Breast epithelium (tissue), 4 donors: Measurements from ENCODE around the gene IPO4. TPM values are rescaled to one million over a fixed set of nuclear protein-coding genes. Genes with fewer than 3 reads are reported as not detected.

Experiments
- DNase-seq, 2 donors: peaks; one replicate each; pipeline ENCODE4 v3.0.0-alpha.2; 2019; ENCODE audit warnings: low spot score in 2 of 2
- H3K27ac ChIP-seq, 2 donors: fragments of 200-600 bp; sonication (generic) in 1 of 2; one replicate each; pipeline ENCODE4 v1.5.1; 2016 to 2019; ENCODE audit warnings: mild to moderate bottlenecking in 1 of 2
- H3K27me3 ChIP-seq, 2 donors: fragments of 200-600 bp; sonication (generic) in 1 of 2; one replicate each; pipeline versions ENCODE4 v1.5.1 to v1.6.0; 2017 to 2019; ENCODE audit warnings: control low read depth in 1 of 2, mild to moderate bottlenecking in 1 of 2
- H3K36me3 ChIP-seq: fragments of 200-600 bp; one replicate; pipeline ENCODE4 v1.5.1; 2019
- H3K4me1 ChIP-seq, 2 donors: fragments of 200-600 bp; sonication (generic); one replicate each; pipeline ENCODE4 v1.5.1; 2016 to 2019; ENCODE audit warnings: control low read depth in 1 of 2
- H3K4me3 ChIP-seq, 3 donors: fragments of 200-600 bp; sonication (generic); 1 replicate in 2 of 3; 2 replicates in 1 of 3; pipeline ENCODE4 v1.5.1; 2016 to 2019; ENCODE audit warnings: mild to moderate bottlenecking in 3 of 3, moderate library complexity in 2 of 3
- H3K9me3 ChIP-seq, 2 donors: fragments of 200-600 bp; sonication (generic) in 1 of 2; one replicate each; pipeline ENCODE4 v1.5.1; 2016 to 2019; ENCODE audit warnings: control low read depth in 1 of 2
- POLR2A ChIP-seq: fragments of 450-650 bp; IDR thresholded peaks from one replicate; pipeline ENCODE4 v1.6.1; 2016; ENCODE audit warnings: antibody characterized with exemption, mild to moderate bottlenecking, moderate library complexity
- POLR2AphosphoS5 ChIP-seq, 3 donors: sonication (generic); formaldehyde crosslinking; IDR thresholded peaks; one replicate each; pipeline ENCODE4 v1.6.1; 2017; ENCODE audit warnings: antibody characterized with exemption in 3 of 3
- intact Hi-C: fragments of 100-400 bp; cut with DNase I; formaldehyde crosslinking; loops from one replicate; pipeline ENCODE4 v1.15.1; 2023; ENCODE audit warnings: low total_unique reads
- total RNA-seq, 3 donors: library from RNA; depleted of rRNA; stranded (reverse); fragments of >200 nt; gene quantifications; one replicate each; pipeline ENCODE4 v1.1.0, GENCODE V29; 2016
- TF ChIP-seq, protein P1 (sequence below), 3 donors: fragments of 450-650 bp; IDR thresholded peaks; one replicate each; pipeline ENCODE4 v1.5.1; 2016 to 2017; ENCODE audit warnings: antibody characterized with exemption in 3 of 3, mild to moderate bottlenecking in 3 of 3, moderate library complexity in 3 of 3

IPO4 gene, protein sequence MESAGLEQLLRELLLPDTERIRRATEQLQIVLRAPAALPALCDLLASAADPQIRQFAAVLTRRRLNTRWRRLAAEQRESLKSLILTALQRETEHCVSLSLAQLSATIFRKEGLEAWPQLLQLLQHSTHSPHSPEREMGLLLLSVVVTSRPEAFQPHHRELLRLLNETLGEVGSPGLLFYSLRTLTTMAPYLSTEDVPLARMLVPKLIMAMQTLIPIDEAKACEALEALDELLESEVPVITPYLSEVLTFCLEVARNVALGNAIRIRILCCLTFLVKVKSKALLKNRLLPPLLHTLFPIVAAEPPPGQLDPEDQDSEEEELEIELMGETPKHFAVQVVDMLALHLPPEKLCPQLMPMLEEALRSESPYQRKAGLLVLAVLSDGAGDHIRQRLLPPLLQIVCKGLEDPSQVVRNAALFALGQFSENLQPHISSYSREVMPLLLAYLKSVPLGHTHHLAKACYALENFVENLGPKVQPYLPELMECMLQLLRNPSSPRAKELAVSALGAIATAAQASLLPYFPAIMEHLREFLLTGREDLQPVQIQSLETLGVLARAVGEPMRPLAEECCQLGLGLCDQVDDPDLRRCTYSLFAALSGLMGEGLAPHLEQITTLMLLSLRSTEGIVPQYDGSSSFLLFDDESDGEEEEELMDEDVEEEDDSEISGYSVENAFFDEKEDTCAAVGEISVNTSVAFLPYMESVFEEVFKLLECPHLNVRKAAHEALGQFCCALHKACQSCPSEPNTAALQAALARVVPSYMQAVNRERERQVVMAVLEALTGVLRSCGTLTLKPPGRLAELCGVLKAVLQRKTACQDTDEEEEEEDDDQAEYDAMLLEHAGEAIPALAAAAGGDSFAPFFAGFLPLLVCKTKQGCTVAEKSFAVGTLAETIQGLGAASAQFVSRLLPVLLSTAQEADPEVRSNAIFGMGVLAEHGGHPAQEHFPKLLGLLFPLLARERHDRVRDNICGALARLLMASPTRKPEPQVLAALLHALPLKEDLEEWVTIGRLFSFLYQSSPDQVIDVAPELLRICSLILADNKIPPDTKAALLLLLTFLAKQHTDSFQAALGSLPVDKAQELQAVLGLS
- 10 to 100 TPM; 17.0 to 41.6 (median 21.7) TPM for total RNA-seq

GRCh38 chr14:24188251-24189058, at the start of gene IPO4:
TSS of gene IPO4 (minus strand) at chr14:24188816. CDS start at chr14:24188787, 29 bp downstream.
- H3K27ac ChIP-seq, result peak within 1 kb of the TSS; percentile 63 to 80
- intact Hi-C loops, result no loop called here
- no peaks in the 10 kb centered on the region for H3K27me3 ChIP-seq
- TF ChIP-seq POLR2A (no peak), POLR2AphosphoS5 (IDR thresholded peaks at IDR 0.05) (peak; percentile 74 to 85 (median 80))
- TF ChIP-seq, protein P1, sequence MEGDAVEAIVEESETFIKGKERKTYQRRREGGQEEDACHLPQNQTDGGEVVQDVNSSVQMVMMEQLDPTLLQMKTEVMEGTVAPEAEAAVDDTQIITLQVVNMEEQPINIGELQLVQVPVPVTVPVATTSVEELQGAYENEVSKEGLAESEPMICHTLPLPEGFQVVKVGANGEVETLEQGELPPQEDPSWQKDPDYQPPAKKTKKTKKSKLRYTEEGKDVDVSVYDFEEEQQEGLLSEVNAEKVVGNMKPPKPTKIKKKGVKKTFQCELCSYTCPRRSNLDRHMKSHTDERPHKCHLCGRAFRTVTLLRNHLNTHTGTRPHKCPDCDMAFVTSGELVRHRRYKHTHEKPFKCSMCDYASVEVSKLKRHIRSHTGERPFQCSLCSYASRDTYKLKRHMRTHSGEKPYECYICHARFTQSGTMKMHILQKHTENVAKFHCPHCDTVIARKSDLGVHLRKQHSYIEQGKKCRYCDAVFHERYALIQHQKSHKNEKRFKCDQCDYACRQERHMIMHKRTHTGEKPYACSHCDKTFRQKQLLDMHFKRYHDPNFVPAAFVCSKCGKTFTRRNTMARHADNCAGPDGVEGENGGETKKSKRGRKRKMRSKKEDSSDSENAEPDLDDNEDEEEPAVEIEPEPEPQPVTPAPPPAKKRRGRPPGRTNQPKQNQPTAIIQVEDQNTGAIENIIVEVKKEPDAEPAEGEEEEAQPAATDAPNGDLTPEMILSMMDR (IDR thresholded peaks at IDR 0.05), result no peak
- peaks cover 5% of the 10 kb centered on the region for H3K36me3 ChIP-seq
- no peaks in the 10 kb centered on the region for H3K9me3 ChIP-seq
- H3K4me1 ChIP-seq, result peaks cover 0 to 8% of the 10 kb centered on the region in 2 donors
- peak within 1 kb of the TSS; percentile 68 to 79 (median 76) for H3K4me3 ChIP-seq
- peak; percentile 95 to 97 for DNase-seq

GRCh38 chr14:24238123-24238522, 49.5 kb upstream of the IPO4 start:
- H3K27ac ChIP-seq, result peak overlapping the region in 1 of 2 donors; percentile 16
- no peaks in the 10 kb centered on the region for H3K36me3 ChIP-seq
- intact Hi-C loops, result no loop called here
- H3K9me3 ChIP-seq, result no peaks in the 10 kb centered on the region
- H3K4me3 ChIP-seq, result no peak overlapping the region
- TF ChIP-seq POLR2A (no peak), POLR2AphosphoS5 (IDR thresholded peaks at IDR 0.05) (no peak)
- TF ChIP-seq, protein P1 (IDR thresholded peaks at IDR 0.05), result no peak
- no peak for DNase-seq
- peaks cover 3 to 29% of the 10 kb centered on the region in 2 donors for H3K4me1 ChIP-seq
- H3K27me3 ChIP-seq, result no peaks in the 10 kb centered on the region

DNA sequence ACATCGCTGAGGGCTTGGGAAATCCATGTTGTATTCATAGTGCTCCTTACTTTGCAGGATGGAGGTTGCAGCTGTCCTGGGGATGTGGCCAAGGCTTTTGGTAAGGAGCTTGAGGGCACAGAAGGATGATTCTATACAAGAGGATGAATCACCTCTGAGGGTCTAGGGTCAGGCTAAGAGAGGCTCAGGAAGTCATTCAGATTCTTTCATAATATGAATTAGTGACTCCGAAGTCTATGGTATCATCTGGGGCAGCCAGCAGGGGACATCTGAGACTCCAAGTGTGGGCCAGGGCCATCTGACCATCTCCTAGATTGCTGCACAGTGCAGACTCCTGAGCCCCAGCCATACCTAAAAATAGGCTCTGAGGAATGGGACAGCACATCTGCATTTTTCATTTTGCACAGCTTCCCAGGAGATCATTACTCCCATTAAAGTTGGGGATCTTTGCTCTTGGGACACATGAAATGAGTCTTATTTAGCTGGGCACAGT, 48.9 kb upstream of the IPO4 start:
- Histone ChIP-seq H3K9me3 (no peaks in the 10 kb centered on the region), H3K4me1 (peaks cover 3 to 31% of the 10 kb centered on the region in 2 donors), H3K27ac (no peak overlapping the region), H3K4me3 (no peak overlapping the region), H3K36me3 (no peaks in the 10 kb centered on the region), H3K27me3 (no peaks in the 10 kb centered on the region)
- DNase-seq, result no peak
- intact Hi-C loops, result no loop called here
- TF ChIP-seq POLR2A, result no peak
- TF ChIP-seq, protein P1 (IDR thresholded peaks at IDR 0.05), result no peak
- TF ChIP-seq POLR2AphosphoS5 (IDR thresholded peaks at IDR 0.05), result no peak

DNA sequence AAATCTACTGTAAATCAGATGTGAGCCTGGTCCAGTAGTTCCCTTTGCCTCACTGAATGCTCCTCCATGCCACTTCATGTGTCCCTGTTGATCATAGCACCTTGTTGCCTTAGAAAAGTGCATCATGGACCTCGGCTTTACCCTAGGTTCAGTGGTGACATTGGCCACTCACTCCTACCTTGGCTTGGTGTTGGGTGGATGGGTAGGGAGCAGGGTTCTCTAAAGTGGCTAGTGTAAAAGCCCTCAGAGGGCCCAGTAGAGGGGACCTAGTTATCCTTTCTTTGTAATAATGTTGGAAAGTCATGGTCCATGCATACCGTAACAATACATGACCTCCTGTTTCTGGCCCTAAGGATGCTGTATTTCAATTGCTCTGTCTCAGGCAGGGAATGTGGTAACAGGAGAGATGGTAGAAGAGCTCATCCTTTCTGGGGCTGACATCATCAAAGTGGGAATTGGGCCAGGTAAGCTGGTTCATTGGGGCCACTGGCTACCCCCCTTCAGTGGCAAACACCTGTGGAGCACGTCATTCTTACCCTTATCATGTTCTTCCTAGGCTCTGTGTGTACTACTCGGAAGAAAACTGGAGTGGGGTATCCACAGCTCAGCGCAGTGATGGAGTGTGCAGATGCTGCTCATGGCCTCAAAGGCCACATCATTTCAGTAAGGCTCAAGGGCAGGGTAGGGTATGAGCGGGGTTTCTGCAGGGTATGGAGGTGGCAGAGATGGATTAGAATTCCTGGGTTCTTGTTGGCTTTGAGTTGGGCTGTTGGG, 48.3 kb upstream of the IPO4 start:
- no peaks in the 10 kb centered on the region for H3K9me3 ChIP-seq
- intact Hi-C loops, result no loop called here
- no peaks in the 10 kb centered on the region for H3K36me3 ChIP-seq
- peaks cover 3 to 31% of the 10 kb centered on the region in 2 donors for H3K4me1 ChIP-seq
- H3K4me3 ChIP-seq, result no peak overlapping the region
- H3K27me3 ChIP-seq, result no peaks in the 10 kb centered on the region
- TF ChIP-seq POLR2AphosphoS5 (IDR thresholded peaks at IDR 0.05), result no peak
- TF ChIP-seq, protein P1 (IDR thresholded peaks at IDR 0.05), result no peak
- no peak for TF ChIP-seq POLR2A
- H3K27ac ChIP-seq, result no peak overlapping the region
- no peak for DNase-seq
